GM21786 (cell line): Measurements from ENCODE around the gene PPFIA3.

Source experiments
- ATAC-seq: cut with Tn5 transposase; IDR thresholded peaks from one replicate; pipeline ENCODE4 v1.9.1; 2021; ENCODE audit not compliant: unreplicated experiment

PPFIA3 gene

DNA sequence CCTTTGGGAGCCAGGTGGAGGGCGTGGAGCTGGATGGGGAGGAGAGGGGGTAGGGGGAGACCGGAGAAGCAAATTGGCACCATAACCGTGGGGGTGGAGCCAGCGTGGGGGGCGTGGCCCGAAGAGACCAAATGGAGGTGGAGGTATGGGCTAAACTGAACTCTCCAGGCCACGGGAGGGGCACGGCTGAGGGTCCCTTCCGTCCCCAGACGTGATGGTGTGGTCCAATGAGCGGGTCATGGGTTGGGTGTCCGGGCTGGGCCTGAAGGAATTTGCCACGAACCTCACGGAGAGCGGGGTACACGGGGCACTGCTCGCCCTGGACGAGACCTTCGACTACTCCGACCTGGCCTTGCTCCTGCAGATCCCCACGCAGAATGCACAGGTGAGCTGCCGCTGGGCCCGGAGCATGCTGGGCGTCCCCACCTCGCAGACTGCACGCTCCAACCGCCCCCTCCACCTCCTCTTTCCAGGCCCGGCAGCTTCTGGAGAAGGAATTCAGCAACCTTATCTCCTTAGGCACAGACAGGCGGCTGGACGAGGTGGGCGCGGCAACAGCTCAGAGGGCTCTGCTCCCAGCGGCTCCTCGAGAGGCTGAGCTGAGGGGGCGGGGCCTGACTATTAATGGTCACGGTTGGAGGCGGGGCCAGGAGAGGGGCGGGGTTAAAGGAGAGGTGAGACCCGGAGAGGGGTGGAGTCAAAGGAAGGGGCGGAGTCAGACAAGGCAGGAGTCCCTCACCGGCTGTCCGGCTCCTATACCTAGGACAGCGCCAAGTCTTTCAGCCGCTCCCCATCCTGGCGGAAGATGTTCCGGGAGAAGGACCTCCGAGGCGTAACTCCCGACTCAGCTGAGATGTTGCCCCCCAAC is 29.7 kb downstream of the PPFIA3 start:
- no peak for ATAC-seq

DNA sequence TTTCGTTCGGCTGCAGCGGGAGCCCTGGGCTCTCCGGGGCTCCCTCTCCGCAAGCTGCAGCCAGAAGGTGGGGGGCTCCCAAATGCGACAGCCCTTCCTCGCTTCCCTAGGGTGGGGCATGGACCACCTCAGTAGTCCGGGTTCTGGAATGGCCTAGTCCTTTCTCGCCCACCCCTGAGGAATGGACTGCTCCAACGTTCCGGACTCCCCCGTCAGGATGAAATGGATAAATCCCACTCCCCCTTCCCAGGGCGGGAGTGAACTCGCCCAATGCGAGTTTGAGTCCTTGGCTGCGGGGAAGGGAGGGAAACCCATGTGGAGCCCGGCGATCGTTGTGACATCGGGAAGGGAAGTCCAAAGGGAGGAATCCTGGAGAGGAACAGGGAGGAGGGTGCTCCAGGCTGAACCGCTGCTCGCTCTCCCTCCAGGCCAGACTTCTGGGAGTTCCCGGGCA is 30.3 kb downstream of the PPFIA3 start:
- ATAC-seq = no peak

DNA sequence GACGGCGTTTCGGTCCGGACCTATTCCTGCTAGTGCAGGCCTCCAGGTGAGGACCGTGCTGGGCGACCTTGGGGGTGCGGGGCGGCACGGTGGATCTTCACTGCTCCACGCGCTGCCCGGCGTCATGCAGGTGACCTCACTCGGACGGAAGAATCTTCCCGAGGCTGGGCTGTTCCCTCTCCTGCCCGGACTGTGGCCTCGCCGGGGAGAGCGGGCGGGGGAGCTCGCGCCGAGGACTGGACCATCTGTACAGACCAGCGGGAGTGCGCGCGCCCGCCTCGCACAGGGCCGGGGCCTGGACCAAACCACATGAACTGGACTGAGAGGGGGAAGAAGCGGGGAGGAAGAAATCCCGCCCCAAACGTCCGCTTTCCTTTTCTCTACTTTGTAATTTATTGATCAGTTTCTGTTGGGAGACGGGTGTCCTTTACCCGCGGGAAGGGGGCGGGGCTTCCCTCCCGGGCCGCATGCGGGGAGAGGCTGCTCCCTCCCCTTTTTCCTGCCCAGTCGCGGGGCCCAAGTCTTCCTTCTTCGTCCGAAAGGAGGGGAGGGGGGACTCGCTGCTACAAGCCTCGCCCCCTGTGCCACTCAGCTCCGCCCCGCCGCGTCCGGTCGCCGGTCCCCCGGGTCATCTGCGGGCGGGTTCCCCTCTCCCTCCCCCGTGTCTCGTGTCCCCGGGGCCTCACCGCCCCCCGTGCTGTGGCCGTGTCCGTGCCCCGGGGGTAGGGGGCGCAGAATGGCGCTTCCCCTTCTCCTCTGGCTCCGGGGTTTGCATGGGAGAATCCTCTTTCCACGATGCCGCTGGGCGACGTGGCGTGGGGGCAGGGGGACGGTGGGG is 31.0 kb downstream of the PPFIA3 start:
- no peak for ATAC-seq

DNA sequence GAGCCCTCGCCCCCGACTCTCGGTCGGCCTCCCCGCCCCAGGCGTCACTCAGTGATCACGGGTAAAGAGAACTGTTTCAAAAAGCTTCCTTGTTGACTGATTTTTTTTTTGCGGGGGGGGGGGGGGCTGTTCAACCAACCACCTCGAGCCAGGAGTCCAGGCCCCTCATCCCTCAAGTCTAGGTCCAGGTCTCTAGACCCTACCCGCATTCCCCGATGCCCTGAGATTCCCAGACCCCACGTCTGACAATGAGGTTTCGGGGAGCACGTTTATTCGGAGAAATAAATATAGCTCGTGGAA is 31.6 kb downstream of the PPFIA3 start:
- ATAC-seq = no peak

DNA sequence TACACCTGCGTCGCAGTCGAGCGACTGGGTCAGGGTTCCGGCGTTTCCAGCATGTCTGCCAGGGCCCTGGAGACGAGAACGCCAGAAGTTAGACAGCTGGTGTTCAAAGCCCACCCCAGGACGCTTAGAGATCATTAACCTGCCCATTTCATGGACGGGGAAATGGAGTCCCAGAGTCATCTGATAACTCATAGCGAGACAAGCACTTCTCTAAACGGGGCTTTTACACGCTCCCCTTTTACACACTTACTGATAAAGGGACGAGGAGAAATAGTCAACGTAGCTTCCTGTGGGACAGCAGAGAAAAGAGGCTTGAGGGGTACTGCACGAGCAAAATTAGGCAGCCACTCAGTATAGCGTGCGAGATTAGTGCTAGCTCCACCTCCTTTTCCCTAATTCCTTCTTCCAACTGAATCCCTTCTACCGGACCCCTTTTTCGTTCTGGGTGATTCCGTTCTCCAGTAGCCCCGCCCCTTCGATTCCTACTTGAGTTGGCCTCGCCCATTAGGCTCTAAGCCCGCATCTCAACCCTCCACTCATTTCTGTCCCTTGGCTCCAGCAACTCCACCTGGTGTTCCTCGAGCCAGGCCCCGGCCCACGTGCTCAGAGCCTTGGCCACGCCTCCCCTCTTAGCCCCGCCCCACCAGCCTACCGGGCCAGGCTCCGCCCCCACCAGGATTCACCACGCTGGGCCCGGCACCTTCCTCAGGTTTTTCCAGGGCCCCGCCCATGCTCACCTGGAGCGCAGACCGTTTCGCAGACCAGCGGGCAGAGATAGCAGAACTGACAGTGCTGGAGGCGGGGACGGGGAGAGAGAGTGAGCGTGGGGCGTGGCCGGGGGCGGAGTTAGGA is 32.1 kb downstream of the PPFIA3 start:
- no peak for ATAC-seq

DNA sequence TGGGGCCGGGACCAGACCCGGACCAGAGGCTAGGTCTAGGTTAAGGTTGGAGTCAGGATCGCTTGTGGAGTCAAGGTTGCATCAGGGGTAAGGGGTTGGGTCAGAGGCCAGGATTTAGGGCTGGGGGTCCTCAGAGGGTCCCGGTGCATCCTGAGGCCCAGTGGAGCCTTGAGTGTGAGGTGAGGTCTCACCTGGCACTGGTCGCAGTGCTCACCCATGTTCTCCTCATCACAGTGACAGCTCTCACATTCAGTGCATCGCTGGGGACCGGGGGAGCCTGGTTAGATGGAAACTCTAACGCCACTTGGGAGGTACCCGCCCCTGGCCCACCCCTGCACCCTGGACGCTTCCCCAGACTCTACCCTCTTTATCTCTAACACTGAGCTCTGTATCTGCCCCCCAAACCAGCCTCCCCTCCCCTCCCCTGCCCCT is 32.8 kb downstream of the PPFIA3 start:
- no peak for ATAC-seq

DNA sequence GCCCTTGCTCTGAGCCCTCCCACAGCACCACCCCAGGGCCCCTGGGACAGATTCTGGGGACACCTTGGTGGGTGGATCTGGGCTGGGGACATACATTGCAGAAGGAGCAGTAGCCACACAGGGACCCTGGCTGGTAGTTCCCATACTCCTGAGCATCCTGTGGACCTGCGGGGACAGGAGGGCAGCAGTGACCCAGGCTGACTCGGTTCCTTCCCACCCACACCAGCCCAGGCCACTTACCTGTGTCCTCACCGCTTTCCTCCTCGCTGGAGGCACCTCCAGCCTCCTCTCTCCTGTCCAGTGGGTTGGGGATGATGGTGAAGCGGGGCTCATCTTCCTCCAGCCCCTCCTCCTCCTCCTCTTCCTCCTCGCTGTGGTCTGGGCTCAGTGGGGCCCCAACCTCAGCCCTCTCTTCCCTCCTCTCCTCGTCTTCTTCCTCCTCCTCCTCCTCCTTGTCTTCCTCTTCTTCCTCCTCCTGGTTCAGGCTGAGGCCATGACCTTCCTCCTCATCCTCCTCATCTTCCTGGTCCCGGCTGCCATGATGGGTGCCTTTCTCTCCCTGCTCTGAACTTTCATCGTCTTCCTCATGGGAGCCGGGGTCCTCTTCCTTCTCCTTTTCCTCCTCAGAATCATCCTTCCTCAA is 33.9 kb downstream of the PPFIA3 start:
- ATAC-seq = no peak

DNA sequence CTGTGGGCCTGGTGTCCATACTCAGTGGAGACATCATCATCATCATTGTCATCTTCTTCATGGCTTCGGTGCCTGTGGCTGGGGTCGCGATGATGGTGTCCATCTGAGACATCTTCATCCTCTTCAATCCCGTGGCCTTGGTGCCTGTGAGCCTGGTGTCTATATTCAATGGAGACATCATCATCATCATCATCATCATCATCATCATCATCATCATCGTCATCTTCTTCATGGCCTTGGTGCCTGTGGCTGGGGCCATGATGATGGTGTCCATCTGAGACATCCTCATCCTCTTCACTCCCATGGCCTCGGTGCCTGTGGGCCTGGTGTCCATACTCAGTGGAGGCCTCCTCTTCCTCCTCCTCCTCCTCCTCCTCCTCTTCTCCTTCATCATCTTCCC is 34.9 kb downstream of the PPFIA3 start:
- ATAC-seq = no peak

DNA sequence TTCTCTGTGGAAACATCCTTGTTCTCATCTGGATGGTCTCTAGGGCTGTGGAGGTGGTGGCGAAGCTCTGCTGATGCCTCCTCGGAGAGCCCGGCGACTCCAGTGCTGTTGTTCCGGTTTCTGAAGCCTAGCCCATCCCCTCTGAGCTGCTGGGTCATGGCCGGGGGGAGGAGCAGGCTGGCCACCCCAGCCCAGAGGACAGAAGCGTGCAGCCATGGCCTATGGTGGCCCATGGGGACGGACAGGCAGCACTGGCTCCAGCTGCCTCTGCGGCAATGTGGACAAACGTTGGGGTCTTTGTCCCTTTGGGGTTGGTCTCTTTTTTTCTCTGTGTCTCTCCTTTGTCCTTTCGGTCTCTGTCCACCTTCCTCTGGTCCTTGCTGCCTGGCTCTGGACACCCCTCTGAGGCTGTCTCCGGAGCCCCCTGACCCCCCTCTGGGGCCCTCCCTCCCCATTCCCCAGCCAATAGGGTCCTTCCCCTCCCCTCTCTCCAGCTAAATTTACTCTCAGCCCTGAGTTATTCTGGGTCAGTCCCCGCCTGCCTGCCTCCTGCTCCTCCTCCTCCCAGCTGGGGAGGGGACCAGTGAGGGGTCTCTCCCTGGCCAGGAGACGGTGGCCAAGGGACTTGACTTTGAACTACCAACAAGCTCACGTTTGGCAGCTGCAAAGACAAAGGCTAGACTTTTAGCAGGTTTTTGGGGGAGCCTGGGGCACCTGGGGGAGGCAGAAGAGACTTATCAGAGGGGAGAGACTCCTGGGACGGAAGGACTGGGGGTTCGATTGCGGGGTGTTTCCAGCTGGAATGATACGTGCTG is 35.9 kb downstream of the PPFIA3 start, which contains the start of gene HRC:
TSS of gene HRC (minus strand) at position 392 of the 815 bp plus-strand sequence. CDS start at position 233, 159 bp downstream.
- no peak for ATAC-seq

DNA sequence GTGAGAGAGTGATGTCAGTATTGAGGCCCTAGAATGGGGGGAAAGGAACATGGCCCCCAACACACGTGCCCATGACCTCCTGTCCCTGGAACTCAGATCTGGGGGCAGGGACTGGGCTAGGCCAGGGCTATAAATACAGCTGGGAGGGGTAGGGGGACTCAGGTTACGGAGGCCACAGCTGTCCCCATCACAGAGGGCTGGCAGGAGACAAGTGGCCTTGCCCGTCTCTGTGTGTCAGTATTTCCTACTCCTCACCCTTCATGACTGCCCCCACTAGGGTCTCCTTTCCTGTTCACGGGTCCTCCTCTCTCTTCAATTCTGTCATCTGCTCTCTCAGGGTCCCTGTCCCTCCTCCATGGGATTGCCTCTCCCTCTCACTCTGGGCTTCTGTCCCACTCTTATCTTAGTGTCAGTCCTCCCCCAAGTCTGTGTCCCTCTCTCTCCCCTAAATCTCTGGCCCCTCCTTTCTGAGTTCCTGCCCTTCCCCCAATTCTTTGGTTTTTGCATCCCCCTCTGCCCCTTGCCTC is 36.5 kb downstream of the PPFIA3 start:
- no peak for ATAC-seq

DNA sequence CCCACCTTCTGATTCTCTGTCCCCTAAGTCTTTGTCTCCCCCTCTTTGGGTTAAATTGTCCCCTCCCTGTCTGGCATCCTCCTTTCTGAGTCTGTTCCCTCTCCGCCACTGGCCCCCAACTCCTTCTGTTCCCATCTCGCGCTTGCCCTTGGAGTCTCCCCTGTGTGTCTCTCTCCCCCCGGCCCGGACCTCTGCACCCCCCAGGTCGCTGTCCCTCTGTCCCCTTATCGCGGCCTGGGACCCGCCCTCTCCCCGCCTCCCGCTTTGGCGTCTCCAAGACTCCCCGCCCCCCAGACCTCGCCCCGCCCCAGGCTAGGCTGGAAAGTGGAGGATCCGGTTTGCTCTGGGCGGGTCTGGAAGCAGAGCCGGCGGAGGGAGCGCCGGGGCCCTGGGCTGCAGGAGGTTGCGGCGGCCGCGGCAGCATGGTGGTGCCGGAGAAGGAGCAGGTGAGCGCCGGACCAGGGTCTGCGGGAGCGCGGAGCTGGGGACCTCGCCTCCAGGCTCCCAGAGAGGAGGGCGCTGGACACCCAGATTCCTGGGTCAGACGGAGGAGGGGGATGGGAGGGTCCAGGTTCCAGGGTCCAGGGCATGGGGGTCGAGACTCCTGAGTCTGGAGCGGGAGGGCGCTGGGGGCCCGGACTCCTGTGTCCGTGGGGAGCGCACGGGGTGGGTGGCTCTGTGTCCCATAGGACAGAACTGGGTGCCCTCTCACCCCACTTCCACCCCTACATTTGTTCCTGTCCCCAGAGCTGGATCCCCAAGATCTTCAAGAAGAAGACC is 38.3 kb downstream of the PPFIA3 start, which contains the start of gene TRPM4:
TSS of gene TRPM4 (plus strand) at position 348 of the 780 bp plus-strand sequence. CDS start at position 423, 75 bp downstream.
- no peak for ATAC-seq

DNA sequence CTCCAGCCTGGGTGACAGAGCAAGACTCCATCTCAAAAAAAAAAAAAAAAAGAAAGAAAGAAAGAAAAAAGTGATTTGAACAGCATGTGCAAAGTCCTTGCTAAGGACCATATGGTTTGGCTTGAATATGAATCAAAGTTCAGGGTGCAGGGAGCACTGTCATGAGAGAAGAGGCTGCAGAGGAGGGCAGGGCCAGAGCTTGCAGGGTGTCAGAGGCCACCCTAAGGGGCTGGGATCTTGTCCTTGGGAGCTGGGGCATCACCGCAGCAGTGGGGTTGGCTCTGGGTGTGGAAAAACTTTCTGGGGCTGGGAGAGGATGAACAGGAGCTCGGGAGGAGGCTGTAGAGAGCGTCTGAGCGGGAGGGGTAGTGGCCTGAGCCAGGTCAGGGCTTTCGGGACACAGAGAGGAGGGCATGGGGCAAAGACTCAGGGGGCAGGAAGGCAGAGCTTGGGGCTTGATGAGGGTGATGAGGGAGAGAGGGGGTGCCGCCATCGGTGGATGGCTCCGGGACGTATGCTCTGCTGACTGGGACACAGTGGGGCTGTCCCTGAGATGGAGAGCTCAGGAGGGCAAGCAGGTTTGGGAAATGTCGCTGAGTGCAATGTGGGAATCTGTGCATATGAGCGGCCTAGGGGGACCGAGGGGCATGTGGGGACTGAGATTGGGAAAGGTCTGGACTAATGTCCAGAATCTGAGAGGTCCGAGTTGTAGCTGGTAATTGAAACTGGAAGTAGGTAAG is 41.3 kb downstream of the PPFIA3 start:
- no peak for ATAC-seq

DNA sequence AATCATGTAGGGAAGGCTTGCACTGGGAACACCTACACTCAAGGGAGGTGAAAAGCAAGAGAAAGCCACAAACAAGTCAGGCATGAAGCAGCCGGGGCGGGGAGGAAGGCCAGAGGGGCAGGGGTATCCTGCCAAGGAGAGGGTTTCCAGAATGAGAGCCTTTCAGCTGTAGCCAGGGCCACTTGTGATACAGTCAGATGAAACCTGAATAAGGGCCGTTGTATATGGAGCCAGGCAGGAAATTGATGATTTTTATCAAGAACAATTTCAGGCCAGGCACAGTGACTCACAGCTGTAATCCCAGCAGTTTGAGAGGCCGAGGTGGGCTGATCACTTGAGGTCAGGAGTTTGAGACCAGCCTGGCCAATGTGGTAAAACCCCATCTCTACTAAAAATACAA is 42.6 kb downstream of the PPFIA3 start:
- ATAC-seq = no peak

DNA sequence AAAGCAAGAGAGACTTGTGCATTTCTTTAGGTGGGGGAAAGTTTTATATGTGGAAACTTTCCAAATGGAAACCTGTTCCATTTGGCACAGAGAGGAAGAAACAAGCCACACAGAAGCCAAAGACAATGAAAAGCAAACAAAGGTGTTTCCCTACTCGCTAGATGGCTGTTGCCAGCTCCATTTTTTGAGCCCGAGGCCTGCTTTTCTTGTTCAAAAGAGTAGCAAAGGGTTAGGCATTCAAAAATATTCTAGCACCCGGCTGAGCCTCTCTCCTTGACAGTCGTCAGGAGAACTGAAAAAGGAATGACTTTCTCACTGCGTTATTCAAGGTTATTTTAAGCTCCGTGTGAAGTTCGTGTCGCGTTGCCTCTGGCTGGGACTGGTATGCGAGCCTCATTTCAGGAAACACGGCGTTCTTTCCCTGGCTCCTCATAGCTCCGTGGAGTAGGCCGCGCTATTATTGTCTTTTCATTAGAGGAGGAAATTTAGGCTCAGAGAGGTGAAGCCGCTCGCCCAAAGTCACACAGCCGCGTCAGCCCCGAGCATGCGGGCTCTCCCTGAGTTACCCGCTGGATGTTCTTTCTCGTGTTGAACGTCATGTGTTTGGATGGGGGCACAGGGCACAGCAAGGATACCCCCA is 45.9 kb downstream of the PPFIA3 start:
- no peak for ATAC-seq

DNA sequence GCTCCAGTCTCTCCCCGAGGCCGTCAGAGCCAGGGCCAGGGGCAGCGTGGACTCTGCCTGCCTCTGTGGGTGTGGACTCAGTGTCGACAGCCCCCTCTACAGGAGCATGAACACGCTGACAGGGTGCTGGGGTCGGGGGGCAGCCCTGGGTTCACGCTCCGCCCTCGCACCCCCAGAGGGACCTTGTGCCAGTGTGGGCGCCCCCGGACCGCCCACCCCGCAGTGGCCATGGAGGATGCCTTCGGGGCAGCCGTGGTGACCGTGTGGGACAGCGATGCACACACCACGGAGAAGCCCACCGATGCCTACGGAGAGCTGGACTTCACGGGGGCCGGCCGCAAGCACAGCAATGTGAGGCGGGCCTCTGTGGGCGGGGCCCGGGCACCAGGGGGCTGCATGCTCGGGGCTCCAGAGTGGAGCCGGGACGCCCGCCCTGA is 46.5 kb downstream of the PPFIA3 start:
- ATAC-seq = no peak

DNA sequence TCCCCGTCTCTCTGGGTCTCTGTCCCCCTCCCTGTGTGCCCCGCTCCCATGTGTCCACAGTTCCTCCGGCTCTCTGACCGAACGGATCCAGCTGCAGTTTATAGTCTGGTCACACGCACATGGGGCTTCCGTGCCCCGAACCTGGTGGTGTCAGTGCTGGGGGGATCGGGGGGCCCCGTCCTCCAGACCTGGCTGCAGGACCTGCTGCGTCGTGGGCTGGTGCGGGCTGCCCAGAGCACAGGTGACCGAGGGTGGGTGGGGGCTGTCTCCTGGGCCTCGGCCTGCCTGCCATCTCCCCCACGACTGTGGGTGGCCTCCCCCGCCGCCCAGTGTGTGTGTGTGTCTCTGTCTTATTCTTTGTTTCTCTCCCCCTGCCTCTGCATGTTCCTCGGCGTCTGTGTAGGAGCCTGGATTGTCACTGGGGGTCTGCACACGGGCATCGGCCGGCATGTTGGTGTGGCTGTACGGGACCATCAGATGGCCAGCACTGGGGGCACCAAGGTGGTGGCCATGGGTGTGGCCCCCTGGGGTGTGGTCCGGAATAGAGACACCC is 48.6 kb downstream of the PPFIA3 start:
- no peak for ATAC-seq

DNA sequence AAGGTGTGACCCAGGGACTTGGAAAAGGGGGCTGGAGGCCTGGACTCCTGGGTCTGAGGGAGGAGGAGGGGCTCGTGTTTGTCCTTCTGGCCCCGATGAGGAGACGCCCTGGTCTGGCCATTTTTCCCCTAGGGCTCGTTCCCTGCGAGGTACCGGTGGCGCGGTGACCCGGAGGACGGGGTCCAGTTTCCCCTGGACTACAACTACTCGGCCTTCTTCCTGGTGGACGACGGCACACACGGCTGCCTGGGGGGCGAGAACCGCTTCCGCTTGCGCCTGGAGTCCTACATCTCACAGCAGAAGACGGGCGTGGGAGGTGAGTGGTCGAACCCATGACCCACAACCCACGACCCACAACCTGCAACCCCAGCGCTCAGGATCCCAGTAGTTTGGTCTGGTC is 49.1 kb downstream of the PPFIA3 start:
- ATAC-seq = no peak
